Measurements from ENCODE around the gene SH3GLB2.
"Not testable (repeated sequence)": the region's sequence is repeated elsewhere in the genome, so short reads cannot be mapped to it uniquely, and the experiment has no call there.

SH3GLB2 gene

DNA sequence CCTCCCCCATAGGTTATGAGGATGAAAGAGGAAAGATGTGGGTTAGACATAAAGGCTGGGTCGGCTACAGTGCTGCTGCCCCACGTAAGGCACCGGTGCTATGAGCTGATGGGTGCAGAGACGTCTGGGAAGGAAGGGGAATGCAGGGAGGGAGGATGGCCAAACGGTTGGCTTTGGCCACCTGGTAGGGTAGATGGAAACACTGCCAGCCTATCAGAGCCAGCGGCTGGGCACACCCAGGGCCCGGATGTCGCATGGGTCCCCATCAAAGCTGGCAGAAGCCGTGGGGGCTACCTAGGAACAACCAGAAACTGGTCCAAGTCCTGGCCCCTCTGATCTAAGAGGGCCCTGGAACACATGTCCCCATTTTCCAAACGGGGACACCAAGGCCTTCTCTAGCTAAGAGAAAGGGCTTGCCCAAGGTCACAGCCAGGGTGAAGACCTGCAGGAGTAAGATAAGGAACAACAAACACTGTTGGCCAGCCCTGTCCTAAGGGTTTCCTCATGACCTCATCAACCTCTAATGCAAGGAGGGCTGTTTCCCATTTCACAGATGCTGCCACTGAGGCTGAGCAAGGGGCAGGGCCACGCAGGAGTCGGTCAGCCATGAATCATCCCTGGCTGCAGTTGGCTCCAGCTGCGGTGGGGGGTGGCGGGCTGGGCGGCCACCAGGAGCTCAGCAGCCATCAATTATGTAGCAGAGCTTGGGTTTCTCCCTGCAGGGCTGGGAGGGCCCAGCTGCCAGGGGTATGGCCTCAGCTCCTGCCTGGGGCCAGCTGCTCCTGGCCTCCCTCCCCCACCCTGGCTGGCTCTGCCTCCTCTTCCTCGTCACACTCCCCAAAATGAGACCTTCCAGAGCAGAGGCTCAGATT is 4.9 kb downstream of the SH3GLB2 start:
- DNase-seq (ENCODE audit: extremely low read depth in 1 of 2, low read depth in 1 of 2), result no peak

DNA sequence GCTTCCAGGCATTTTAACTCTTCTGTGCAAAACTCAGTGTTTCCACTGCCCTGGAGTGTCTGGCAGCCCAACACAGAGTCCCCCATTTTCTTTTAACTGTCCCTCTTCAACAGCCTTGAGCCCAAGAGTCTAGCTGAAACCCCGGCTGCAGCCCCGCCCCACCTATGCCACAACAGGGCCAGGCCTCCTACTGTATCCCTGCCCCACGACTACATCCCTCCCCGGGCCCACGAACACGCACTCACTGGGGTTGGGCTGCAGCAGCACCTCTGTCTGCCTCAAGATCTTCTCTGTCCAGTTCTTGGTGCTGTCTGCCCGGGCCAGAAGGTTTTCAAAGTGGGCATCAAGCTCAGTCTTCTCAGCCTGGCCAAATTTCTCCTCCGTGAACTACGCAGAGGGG is 6.1 kb downstream of the SH3GLB2 start:
- DNase-seq (ENCODE audit: extremely low read depth in 1 of 2, low read depth in 1 of 2), result no peak

DNA sequence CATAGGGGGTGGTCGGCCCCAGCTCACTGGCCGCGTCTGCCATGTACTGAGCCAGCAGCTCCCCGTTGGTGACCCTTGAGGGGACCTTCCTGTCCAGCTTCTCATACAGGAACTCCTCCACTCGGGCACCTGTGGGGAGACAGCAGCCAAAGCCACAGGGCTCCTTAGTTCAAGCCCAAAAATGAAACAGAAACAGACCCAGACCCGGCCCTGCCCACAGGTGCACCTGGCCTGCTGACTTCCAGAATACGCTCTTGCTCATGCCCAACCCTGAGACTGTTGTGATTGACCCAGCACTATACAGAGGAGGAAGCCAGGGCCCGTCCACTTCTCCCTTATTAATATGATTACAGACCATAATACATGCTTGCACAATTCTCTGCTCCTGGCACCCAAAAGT is 7.0 kb downstream of the SH3GLB2 start:
- no peak for DNase-seq (ENCODE audit: extremely low read depth in 1 of 2, low read depth in 1 of 2)

DNA sequence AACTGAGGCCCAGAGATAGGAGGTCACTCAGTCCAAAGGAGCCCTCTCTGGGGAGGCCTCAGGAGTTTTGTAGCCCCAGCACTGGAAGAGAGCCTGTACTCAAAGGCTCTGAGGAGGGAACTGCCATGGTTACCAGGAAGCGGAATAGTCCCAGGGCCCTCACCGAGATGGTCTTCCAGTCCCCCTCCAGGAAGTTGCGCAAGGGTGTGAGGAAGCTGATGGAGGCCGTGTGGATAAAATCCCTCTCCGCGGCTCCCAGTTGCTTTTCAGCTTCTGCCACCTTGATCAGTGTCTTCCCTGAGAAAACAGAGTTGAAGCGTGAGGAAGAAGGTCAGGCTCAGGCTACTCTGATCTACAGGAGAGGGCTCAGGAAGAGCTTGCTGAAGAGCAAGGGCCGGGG is 13.5 kb downstream of the SH3GLB2 start:
- DNase-seq (ENCODE audit: extremely low read depth in 1 of 2, low read depth in 1 of 2), result no peak

DNA sequence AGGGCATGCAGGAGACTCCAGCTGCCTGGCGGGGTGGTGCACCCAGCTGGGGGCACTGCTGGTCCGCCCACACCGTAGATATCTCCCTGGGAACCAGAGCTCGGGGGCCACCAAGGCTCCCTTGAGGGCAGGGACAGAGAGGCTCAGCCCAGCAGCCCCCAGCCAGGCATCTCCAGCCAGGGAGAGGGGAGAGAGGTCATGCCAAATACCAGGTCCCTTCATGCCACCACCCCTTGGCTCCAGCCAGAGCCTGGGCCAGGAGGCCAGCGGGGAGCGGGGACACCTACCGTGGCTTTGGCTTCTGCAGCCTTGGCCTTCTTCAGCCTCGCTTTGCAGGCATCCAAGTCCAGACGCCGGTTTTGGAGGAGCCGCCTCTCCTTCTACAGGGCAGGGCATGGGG is 14.0 kb downstream of the SH3GLB2 start:
- DNase-seq (ENCODE audit: extremely low read depth in 1 of 2, low read depth in 1 of 2), result no peak

DNA sequence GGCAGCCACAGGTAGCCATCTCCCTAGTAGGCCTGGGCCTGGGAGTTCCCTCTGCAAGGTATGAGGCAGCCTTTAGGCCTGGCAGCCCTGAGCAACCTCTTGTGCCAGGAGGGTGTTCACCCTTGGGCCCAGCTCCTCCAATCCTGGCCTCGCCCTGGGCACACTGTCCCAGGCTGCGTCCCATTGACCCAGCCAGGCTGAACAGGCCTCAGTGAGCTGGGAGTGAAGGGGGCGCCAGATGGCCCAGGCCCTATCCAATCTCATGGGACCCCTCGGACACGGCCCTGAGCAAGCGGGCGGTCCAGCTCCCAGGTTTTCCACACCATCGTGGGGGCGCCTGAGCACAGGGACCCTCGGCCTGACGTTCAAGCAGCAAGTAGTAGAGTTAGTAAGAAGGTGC is 14.5 kb downstream of the SH3GLB2 start:
- no peak for DNase-seq (ENCODE audit: extremely low read depth in 1 of 2, low read depth in 1 of 2)

DNA sequence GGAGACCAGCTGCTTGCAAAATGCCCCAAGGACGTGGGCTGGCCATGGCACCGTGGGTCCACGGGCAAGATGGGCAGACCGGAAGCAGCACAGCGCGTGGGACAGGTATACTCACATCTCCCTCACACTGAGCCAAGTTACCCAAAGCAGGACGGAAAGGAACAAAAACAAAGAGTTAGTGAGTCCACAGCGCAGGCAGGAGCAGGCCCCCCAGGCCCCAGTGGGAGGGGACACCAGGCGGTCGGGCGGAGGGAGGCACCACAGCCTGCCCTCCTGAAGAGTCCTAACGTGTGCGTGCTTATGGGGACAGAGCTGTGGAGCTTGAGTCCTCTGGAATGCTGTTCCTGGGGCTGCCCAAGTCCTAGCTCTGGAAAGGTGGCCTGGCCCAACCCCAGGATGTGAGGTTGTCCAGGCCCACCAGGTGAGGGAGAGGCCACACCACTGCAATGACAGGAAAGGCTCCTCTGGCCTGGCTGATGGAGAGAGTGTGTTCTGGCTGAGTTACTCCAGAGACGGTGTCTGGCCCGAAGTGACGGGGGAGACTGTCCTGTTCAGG is 15.2 kb downstream of the SH3GLB2 start:
- DNase-seq (ENCODE audit: extremely low read depth in 1 of 2, low read depth in 1 of 2), result no peak

DNA sequence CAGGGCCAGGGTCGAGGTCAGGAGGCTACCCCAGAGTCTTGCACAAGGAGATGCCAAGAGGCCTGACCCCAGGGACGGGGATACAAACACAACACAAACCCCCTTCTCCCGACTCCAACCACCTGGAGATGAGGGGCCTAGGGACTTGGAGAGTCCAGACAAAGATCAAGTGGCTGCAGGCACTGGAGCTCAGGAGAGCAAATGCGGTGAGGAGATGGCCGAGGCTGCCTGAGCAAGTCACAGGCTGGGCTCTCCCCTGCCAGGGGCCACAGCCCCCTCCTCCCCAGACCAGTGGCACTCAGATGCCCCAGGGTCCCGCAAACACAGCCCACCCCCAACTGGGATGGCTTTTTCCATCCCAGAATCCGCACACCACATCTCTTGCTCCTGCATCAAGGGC is 15.8 kb downstream of the SH3GLB2 start:
- DNase-seq (ENCODE audit: extremely low read depth in 1 of 2, low read depth in 1 of 2), result no peak

DNA sequence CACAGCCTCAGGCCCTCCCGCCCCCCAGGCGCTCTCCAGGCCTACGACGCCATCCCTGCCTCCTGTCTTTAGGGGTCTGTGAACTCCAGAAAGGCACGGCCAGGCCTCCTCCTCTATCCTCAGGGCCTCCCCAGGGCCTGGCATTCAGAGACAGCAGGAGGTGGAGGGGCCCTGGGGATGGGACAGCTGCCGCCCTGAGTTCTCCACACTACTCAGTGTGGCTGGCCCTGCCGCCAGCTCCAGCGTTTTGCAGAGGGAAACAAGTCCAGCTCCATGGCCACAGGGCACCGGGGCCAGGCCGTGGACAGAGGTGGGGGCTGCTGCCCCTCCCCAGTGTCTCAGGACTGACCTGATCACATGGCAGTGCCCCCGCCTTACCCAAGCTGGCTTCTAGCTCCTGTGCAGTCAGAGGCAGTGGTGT is 16.4 kb downstream of the SH3GLB2 start:
- no peak for DNase-seq (ENCODE audit: extremely low read depth in 1 of 2, low read depth in 1 of 2)

DNA sequence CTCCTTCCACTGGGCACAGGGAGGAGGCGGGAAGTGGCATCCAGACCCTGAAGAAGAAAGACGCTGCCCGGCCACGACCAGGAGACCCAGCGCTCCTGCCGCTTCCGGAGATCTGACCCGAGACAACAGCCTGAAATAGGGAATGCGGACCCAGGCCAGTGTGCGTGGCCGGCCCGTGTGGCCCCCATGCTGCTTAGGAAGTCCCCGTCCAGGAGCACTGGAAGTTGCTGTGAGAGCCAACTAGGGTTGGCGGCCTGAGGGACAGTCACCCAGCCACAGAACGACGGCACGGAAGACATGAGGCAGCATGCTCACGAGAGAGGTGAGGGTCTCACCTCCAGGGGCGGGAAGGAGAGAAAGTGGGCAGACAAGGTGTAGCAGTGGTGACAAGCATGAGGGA is 17.0 kb downstream of the SH3GLB2 start:
- DNase-seq (ENCODE audit: extremely low read depth in 1 of 2, low read depth in 1 of 2), result no peak

DNA sequence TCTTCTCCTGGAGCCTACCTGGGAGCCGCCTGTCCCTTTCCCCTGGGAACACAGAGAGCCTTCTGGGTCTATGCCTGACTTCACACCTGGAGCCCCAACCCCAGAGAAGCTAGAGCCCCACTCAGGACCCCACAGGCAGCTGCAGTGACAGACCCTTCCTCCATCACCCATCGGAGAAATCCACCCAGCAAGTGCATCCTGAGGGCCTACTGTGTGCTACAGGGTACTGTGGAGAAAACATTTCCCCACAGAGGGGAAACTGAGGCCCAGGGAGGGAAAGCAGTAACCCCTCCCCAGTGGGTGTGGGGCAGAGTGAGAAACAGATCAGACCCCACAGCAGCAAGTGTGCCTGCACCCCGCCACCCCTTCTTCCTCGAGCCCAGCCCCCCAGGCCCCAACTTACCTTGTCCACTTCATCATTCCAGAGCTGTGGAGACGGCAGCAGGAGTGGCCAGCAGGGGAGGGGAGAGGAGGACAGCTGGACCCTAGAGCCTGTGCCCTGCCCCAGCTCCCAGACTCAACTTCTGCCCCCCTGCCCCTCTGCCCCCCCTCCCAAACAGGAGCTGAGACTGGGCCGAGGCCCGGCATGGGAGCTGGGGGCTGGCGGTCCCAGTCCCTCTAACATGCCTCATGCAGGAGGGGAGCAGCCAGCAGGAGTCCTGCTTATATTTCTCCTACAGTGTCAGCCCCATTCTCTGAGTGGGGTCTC is 17.7 kb downstream of the SH3GLB2 start:
- no peak for DNase-seq (ENCODE audit: extremely low read depth in 1 of 2, low read depth in 1 of 2)

DNA sequence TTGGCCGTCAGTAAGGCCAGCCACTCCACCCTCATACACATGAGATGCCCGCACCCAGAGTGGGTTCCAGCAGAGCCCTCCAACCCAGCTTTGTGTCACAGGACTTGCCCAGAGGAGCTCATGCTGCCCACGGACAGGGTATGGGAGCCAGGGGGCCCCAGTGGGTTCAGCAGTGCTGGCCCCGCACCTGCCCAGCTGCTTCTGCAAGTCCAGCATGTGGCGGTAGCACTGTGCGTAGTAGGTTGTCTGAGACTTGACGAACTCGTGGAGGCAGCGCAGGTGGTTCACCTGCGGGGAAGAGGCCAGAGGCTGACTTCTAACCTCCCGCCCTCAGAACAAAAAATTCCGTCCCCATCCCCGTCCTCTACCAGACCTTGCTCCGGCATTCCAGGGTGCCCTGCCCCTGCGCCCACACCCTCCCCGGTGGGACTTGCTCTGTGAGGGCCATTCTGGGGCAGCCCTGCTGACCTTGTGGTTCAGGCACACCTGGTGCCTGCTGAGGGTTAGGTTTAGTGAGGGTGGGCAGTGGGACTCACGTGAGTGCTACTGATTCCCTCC is 18.5 kb downstream of the SH3GLB2 start:
- DNase-seq (ENCODE audit: extremely low read depth in 1 of 2, low read depth in 1 of 2), result no peak

DNA sequence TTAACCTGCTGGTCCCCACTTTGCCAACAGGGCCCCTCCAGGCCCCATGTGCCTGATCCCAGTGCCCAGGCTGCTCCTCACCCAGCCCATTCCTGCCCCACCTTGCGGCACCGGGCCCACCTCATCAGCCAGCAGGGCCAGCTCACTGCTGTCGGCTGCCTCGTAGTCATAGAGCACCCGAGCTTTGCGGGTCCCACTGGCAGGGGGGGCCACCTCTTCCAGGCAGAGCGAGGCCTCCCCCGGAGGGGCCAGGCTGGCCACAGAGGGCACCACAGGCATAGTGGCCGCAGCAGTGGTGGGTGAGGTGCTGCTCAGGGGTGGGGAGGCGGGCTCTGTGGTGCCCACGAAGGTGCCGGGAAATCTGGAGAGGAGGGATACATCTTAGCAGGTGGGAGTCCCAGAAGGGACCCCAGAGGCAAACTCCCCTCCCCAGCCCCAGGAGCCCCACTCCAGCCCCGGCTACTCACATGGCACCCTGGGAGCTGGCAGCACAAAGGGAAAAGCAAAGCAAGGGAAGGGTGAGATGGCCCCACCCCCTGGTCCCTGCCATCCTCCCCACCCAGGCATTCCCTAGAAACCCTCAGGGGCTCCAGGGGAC is 19.0 kb downstream of the SH3GLB2 start:
- no peak for DNase-seq (ENCODE audit: extremely low read depth in 1 of 2, low read depth in 1 of 2)

DNA sequence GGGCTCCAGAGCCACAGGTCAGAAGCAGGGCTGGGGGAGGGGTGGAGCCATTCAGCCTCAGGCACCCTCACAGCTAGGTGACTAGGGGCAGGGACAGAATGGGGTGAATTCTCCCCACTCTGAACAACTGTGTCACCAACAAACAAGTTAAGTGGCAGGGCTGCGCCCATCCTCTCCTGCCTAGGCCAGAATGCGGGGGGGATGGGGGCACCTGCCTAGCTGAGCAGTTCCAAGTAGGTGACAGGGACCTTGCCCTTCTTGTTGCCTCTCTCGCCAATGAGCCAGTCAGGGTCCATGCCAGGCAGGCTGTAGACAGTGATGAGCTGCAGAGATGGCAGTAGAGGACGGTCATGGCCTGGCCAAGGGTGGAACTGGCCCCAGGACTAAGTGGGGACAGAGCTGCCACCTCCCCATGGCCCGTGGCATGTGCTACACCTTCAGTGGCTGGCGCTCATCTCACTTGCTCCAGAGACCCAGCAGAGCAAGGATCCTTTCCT is 19.6 kb downstream of the SH3GLB2 start:
- DNase-seq (ENCODE audit: extremely low read depth in 1 of 2, low read depth in 1 of 2), result no peak

DNA sequence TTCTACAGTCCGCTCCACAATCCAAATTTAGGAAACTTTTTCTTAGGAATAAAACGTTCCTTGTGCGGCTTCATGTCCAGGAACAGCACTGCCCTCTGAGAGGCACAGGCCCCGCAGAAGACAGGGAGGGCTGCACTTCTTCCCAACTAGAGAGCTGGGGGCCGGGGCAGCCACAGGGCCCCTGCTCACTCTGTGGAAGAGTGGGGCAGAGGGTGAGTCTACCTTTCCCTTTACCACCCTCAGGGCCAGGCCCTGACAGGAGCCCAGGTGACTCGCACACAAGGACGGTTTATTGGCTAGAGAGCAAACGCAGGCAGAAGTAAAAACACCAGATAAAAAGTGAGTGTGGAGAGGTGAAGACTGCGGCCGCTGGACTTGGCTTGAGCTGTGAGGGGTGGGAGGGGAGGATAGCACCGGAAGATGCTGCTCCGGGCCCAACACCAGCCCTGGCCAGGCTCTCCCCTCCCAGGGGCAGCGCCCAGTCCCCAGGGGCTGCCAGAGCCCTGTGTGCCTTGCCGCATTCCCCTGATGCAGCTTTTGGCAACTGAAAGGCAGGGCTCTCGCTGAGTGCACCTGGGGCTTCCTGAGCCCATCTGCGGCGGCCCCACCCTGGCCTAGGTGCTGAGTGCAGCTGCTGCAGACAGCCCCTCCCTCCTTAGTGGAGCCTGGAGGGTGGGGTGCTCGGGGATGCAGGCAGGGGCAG is 20.2 kb downstream of the SH3GLB2 start:
- DNase-seq (ENCODE audit: extremely low read depth in 1 of 2, low read depth in 1 of 2), result no peak

DNA sequence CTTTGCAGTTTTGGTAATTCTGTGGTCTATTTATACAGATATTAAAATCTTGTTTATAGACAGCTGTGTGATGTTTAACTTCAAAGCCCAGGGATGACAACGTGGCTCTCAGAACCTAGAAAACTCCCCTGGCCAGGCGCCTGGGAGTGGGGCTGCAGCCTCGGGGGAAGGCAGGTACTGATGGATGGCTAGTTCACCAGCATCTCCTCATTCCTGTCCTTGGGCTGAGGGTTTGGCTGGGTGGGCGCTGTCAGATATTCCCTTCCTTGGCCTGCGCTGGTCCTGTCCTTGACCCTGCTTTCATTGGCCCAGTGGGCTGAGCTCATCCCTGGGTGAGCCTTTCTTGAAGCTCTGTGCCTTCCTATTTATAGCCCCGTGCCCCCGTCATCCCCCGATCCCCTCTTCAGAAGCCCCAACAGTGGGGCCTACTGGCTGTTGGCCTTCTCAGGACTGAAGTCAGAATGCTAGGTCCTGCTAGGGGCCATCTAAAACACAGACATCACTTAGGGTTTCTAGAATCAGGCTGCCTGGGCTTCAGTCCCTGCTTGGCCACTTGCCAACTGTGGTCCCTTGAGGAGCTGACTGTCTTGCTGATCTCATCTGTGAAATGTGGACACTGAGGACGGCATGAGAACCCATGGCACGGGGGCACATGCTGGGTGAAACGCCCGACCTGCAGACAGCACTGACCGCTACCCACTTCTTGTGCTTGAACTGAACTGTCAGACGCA is 20.9 kb downstream of the SH3GLB2 start:
- DNase-seq (ENCODE audit: extremely low read depth in 1 of 2, low read depth in 1 of 2), result no peak

DNA sequence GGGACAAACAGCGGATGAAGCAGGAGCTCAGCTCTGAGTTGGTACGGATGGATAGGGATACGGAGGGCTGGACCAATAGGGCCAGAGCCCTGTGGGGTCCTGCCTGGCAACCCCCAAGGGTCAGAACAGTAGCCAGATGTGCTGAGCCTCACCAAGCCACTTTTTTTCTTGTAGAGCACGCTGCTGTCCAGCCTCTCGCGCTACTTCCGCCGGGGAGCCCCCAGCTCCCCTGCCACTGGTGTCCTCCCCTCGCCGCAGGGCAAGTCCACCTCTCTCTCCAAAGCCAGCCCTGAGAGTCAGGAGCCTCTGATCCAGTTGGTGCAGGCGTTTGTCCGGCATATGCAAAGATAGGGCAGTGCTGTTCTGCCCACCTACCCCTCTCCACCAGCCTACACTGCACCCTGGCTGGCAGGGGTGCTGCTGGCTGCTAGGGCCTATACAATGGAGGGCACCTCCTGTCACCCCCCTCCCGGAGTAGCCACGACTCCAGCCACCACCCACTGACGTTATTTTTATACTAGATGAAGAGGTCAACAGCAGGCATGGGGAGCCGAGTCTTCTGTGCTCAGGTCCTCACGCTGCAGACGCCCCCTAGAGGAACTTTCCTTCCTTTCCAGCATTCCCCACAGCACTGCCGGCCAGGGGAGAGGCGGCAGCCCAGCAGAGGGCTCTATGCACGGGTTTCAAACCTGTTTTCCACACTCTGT is 21.6 kb downstream of the SH3GLB2 start:
- peak in 1 of 2 donors; percentile 20 for DNase-seq (ENCODE audit: extremely low read depth in 1 of 2, low read depth in 1 of 2)

DNA sequence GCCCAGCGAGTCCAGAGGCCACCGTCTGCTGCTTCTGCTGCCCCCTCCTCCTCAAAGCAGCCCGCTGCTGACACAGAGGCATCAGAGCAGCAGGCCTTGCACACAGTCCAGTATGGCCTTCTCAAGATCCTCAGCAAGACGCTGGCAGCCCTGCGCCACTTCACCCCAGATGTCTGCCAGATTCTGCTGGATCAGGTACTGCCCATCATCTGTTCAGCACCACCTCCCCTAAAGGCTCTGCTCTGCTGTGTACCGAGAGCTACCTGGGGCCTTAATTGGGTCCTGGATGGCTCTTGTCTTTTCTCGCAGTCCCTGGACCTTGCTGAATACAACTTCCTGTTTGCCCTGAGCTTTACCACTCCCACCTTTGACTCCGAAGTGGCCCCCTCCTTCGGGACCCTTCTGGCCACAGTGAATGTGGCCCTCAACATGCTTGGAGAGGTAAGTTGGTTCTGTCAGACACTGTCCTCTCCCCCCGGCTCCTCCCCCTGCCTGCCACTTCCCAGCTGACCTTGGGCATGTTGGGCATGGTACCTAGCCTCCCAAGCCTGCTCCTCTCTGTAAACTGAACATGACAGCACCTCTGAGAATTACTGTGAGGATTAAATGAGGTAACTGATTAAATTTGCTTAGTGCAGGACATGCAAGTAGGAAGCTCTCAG is 22.7 kb downstream of the SH3GLB2 start:
- no peak for DNase-seq (ENCODE audit: extremely low read depth in 1 of 2, low read depth in 1 of 2)

DNA sequence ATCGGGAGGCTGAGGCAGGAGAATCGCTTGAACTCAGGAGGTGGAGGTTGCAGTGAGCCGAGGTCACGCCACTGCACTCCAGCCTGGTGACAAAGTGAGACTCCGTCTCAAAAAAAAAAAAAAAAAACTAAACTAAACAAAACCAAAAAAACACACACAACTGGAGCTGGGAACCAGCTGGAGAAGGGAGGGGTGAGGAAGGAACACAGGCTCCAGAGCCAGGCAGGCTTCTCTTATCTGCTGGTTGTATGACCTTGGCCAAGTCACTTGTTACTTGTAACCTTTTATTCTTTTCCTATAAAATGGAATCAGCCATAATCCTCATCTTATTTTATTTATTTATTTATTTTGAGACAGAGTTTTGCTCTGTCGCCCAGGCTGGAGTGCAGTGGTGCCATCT is 24.0 kb downstream of the SH3GLB2 start:
- not testable (repeated sequence) for DNase-seq (ENCODE audit: extremely low read depth in 1 of 2, low read depth in 1 of 2)

All from stimulated activated CD8-positive, alpha-beta memory T cell treated with anti-CD3 and anti-CD28 coated beads, Interleukin-7, amount 100 ng/mL, for 48 hours (primary cell).